HCT116 (cell line): ENCODE measurements around the gene LPCAT2. TPM values are rescaled to one million over a fixed set of nuclear protein-coding genes. Genes with fewer than 3 reads are reported as not detected.

ENCODE experiments used
- ATAC-seq: fragments of 200-7000 bp; cut with Tn5 transposase; 2 replicates; pipeline ENCODE4 v1.9.1; 2020; ENCODE audit warnings: mild to moderate bottlenecking, moderate library complexity
- BruUV-seq: library from RNA; stranded (reverse); fragments of 400-500 nt; replicated peaks from 2 replicates; lab custom pipeline; 2021; lab: Mats Ljungman, UMichigan
- CTCF ChIA-PET: fragments of 300-600 bp; sonication (Branson Sonifier 250); formaldehyde crosslinking; loops from one replicate; lab custom pipeline; 2021; ENCODE audit warnings: antibody characterized with exemption; lab: Charles Lee
- POLR2A ChIA-PET: fragments of 300-600, 350-600 bp; sonication (Branson Sonifier 250); formaldehyde crosslinking; loops from one replicate; lab custom pipeline; 2021; ENCODE audit warnings: antibody characterized with exemption; lab: Charles Lee
- RAD21 ChIA-PET, 2 experiments: fragments of 300-600 bp; sonication (Branson Sonifier 250); formaldehyde crosslinking; loops; one replicate each; lab custom pipeline; 2023; ENCODE audit warnings: low total read pairs in 2 of 2; ENCODE audit not compliant: uncharacterized antibody in 2 of 2, unreplicated experiment in 2 of 2, low non-redundant PET in 1 of 2; lab: Charles Lee
- DNase-seq: peaks from one replicate; pipeline ENCODE4 v3.0.0-alpha.2; 2010; ENCODE audit warnings: low read depth, low spot score
- H2AFZ ChIP-seq: fragments of 200-600 bp; shearing (Covaris generic), sonication (generic); 2 replicates; pipeline ENCODE4 v1.6.1; 2017; ENCODE audit warnings: low read depth, mixed run types, mixed read lengths, antibody characterized with exemption, low read length; ENCODE audit not compliant: poor library complexity, severe bottlenecking
- H3K27ac ChIP-seq: 2 replicates; pipeline ENCODE4 v1.5.1; 2012; ENCODE audit warnings: low read depth, low read length
- H3K27me3 ChIP-seq: fragments of 200-600 bp; sonication (generic); 2 replicates; pipeline ENCODE4 v1.6.1; 2016; ENCODE audit warnings: mixed run types, low read length, mixed read lengths; ENCODE audit not compliant: insufficient read depth
- H3K36me3 ChIP-seq, 2 experiments: fragments of 200-500 bp in 1 of 2; fragments of 200-600 bp in 1 of 2; sonication (Bioruptor generic) in 1 of 2; sonication (generic) in 1 of 2; 2 replicates each; pipeline versions ENCODE4 v1.5.1 to v1.6.1; 2014 to 2016; ENCODE audit warnings: low read length in 2 of 2, inconsistent platforms in 1 of 2, mixed read lengths in 1 of 2, mixed run types in 1 of 2; ENCODE audit not compliant: insufficient read depth in 2 of 2, control insufficient read depth in 1 of 2
- H3K4me1 ChIP-seq, 2 experiments: fragments of 200-600 bp in 1 of 2; sonication (generic) in 1 of 2; 2 replicates each; pipeline versions ENCODE4 v1.5.1 to v1.6.1; 2012 to 2017; ENCODE audit warnings: low read length in 2 of 2, inconsistent platforms in 1 of 2, mild to moderate bottlenecking in 1 of 2, mixed read lengths in 1 of 2, mixed run types in 1 of 2, moderate library complexity in 1 of 2; ENCODE audit not compliant: insufficient read depth in 2 of 2, control insufficient read depth in 1 of 2
- H3K4me2 ChIP-seq: fragments of 200-600 bp; sonication (generic); 2 replicates; pipeline ENCODE4 v1.6.1; 2017; ENCODE audit warnings: mixed run types, low read length, mixed read lengths
- H3K4me3 ChIP-seq, 2 experiments: fragments of 200-600 bp in 1 of 2; sonication (generic) in 1 of 2; replicated peaks in 1 of 2; 2 replicates each; pipeline ENCODE4 v1.5.1; 2011 to 2016; ENCODE audit warnings: low read length in 2 of 2, control low read depth in 1 of 2, low read depth in 1 of 2, mild to moderate bottlenecking in 1 of 2, mixed read lengths in 1 of 2, mixed run types in 1 of 2
- H3K79me2 ChIP-seq: fragments of 200-600 bp; sonication (generic); 2 replicates; pipeline ENCODE4 v1.6.1; 2017; ENCODE audit warnings: mild to moderate bottlenecking, mixed run types, low read length, moderate library complexity, mixed read lengths; ENCODE audit not compliant: insufficient read depth
- H3K9ac ChIP-seq: fragments of 200-600 bp; sonication (generic); 2 replicates; pipeline ENCODE4 v1.6.1; 2016; ENCODE audit warnings: low read length, mixed read lengths
- H3K9me2 ChIP-seq: fragments of 200-600 bp; sonication (generic), shearing (Covaris generic); 2 replicates; pipeline ENCODE4 v1.6.1; 2017; ENCODE audit warnings: mixed run types, mild to moderate bottlenecking, moderate library complexity; ENCODE audit not compliant: insufficient read depth
- H3K9me3 ChIP-seq, 2 experiments: fragments of 200-500 bp in 1 of 2; fragments of 200-600 bp in 1 of 2; sonication (Bioruptor generic) in 1 of 2; sonication (generic) in 1 of 2; 2 replicates each; pipeline ENCODE4 v1.6.1; 2014 to 2017; ENCODE audit warnings: low read length in 2 of 2, mixed read lengths in 2 of 2, inconsistent platforms in 1 of 2, low read depth in 1 of 2, mild to moderate bottlenecking in 1 of 2, mixed run types in 1 of 2, moderate library complexity in 1 of 2; ENCODE audit not compliant: control insufficient read depth in 1 of 2, insufficient read depth in 1 of 2
- H4K20me1 ChIP-seq: fragments of 200-600 bp; sonication (generic), shearing (Covaris generic); 2 replicates; pipeline ENCODE4 v1.6.1; 2017; ENCODE audit warnings: mixed run types, mild to moderate bottlenecking, moderate library complexity; ENCODE audit not compliant: insufficient read depth
- CBX3 ChIP-seq: IDR thresholded peaks from 2 replicates; pipeline ENCODE4 v1.6.1; 2012; ENCODE audit warnings: low read depth
- CEBPB ChIP-seq: IDR thresholded peaks from 2 replicates; pipeline ENCODE4 v1.6.1; 2012; ENCODE audit warnings: low read depth
- EZH2 ChIP-seq: fragments of 200-600 bp; sonication (generic); IDR thresholded peaks from 2 replicates; pipeline ENCODE4 v1.6.1; 2017; ENCODE audit warnings: antibody characterized with exemption, mixed run types
- MAX ChIP-seq: IDR thresholded peaks from 2 replicates; pipeline ENCODE4 v1.6.1; 2012
- POLR2AphosphoS5 ChIP-seq: IDR thresholded peaks from 2 replicates; pipeline ENCODE4 v1.6.1; 2011; ENCODE audit warnings: mild to moderate bottlenecking, low read depth, low read length, moderate library complexity
- RAD21 ChIP-seq: IDR thresholded peaks from 2 replicates; pipeline ENCODE4 v1.6.1; 2012; ENCODE audit warnings: low read depth, mild to moderate bottlenecking
- SIN3A ChIP-seq: IDR thresholded peaks from 2 replicates; pipeline ENCODE4 v1.6.1; 2012; ENCODE audit warnings: low read depth
- TCF7L2 ChIP-seq: IDR thresholded peaks from 2 replicates; pipeline ENCODE4 v1.7.0; 2011; ENCODE audit warnings: borderline replicate concordance, inconsistent platforms; ENCODE audit not compliant: insufficient read depth, insufficient read length; ENCODE audit errors: extremely low read depth
- YY1 ChIP-seq: IDR thresholded peaks from 2 replicates; pipeline ENCODE4 v1.6.1; 2011; ENCODE audit warnings: low read length, low read depth, moderate library complexity, mild to moderate bottlenecking; ENCODE audit not compliant: insufficient replicate concordance; ENCODE audit errors: extremely low read depth
- intact Hi-C: fragments of 100-400 bp; cut with micrococcal nuclease; formaldehyde crosslinking; loops from 2 replicates; pipeline ENCODE4 v1.10.0; 2022
- total RNA-seq: library from RNA; stranded (reverse); gene quantifications from one replicate; pipeline ENCODE4 v1.2.1, GENCODE V29; 2021; ENCODE audit not compliant: unreplicated experiment
- TF ChIP-seq, protein P1 (sequence below): IDR thresholded peaks from 2 replicates; pipeline ENCODE4 v1.6.1; 2012
- TF ChIP-seq, protein P2 (sequence below): IDR thresholded peaks from 2 replicates; pipeline ENCODE4 v1.6.1; 2011; ENCODE audit warnings: mild to moderate bottlenecking, low read length, moderate library complexity; ENCODE audit not compliant: insufficient replicate concordance; ENCODE audit errors: extremely low read depth
- TF ChIP-seq, protein P3 (sequence below): IDR thresholded peaks from 2 replicates; pipeline ENCODE4 v1.6.1; 2012; ENCODE audit warnings: low read depth

LPCAT2 gene
- total RNA-seq, 1 experiment from 2014 or later: 13.1 TPM

- TF ChIP-seq, protein P1, sequence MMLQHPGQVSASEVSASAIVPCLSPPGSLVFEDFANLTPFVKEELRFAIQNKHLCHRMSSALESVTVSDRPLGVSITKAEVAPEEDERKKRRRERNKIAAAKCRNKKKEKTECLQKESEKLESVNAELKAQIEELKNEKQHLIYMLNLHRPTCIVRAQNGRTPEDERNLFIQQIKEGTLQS: no peak
- TF ChIP-seq RAD21: no peak
- TF ChIP-seq MAX: no peak
- no peak for TF ChIP-seq CEBPB
- no peak for TF ChIP-seq EZH2
- no peak for TF ChIP-seq TCF7L2
- TF ChIP-seq SIN3A: no peak
- no peak for TF ChIP-seq YY1
- TF ChIP-seq, protein P2, sequence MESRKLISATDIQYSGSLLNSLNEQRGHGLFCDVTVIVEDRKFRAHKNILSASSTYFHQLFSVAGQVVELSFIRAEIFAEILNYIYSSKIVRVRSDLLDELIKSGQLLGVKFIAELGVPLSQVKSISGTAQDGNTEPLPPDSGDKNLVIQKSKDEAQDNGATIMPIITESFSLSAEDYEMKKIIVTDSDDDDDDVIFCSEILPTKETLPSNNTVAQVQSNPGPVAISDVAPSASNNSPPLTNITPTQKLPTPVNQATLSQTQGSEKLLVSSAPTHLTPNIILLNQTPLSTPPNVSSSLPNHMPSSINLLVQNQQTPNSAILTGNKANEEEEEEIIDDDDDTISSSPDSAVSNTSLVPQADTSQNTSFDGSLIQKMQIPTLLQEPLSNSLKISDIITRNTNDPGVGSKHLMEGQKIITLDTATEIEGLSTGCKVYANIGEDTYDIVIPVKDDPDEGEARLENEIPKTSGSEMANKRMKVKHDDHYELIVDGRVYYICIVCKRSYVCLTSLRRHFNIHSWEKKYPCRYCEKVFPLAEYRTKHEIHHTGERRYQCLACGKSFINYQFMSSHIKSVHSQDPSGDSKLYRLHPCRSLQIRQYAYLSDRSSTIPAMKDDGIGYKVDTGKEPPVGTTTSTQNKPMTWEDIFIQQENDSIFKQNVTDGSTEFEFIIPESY: no peak
- TF ChIP-seq POLR2AphosphoS5: no peak
- TF ChIP-seq CBX3: no peak
- TF ChIP-seq, all 23 proteins: peak for 4
These were observed 8.8 kb upstream of the LPCAT2 start (continued) for GRCh38 chr16:55499951-55500529.

DNA sequence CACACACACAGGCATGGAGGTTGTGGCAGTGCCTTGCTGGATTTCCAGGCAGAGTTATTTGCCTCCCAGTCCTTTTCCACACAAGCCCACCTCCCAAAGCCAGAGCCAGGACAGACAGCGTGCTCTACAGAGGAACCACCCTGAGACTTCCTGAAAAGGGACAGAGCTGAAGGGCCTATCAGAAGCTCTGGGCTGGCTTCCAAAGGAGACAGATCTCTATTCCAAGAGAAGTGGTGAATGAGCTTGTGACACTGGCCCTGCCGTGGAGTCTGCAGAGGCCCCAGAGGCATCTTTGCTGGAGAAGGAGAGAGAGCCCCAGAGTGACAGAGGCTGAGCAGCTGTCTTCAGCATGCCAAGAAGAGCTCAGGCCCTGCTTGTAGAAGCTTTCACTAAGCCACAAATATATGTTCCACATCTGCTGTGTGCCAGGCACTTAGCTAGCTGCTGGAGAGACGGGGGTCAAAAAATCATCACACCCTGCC is 8.3 kb upstream of the LPCAT2 start:
- peak overlapping the region; percentile 8; the same call in 1 of the 2 replicates for H3K9ac ChIP-seq
- RAD21 ChIA-PET: no interaction called here
- no peaks in the 10 kb centered on the region for H3K27me3 ChIP-seq
- peak overlapping the region; percentile 48 for H3K4me2 ChIP-seq
- H3K4me3 ChIP-seq: no peak overlapping the region
- H3K27ac ChIP-seq: no peak overlapping the region
- POLR2A ChIA-PET: no interaction called here
- no peaks in the 10 kb centered on the region for H3K9me2 ChIP-seq
- TF ChIP-seq CBX3 (no peak), EZH2 (no peak), SIN3A (no peak)
- TF ChIP-seq, protein P3, sequence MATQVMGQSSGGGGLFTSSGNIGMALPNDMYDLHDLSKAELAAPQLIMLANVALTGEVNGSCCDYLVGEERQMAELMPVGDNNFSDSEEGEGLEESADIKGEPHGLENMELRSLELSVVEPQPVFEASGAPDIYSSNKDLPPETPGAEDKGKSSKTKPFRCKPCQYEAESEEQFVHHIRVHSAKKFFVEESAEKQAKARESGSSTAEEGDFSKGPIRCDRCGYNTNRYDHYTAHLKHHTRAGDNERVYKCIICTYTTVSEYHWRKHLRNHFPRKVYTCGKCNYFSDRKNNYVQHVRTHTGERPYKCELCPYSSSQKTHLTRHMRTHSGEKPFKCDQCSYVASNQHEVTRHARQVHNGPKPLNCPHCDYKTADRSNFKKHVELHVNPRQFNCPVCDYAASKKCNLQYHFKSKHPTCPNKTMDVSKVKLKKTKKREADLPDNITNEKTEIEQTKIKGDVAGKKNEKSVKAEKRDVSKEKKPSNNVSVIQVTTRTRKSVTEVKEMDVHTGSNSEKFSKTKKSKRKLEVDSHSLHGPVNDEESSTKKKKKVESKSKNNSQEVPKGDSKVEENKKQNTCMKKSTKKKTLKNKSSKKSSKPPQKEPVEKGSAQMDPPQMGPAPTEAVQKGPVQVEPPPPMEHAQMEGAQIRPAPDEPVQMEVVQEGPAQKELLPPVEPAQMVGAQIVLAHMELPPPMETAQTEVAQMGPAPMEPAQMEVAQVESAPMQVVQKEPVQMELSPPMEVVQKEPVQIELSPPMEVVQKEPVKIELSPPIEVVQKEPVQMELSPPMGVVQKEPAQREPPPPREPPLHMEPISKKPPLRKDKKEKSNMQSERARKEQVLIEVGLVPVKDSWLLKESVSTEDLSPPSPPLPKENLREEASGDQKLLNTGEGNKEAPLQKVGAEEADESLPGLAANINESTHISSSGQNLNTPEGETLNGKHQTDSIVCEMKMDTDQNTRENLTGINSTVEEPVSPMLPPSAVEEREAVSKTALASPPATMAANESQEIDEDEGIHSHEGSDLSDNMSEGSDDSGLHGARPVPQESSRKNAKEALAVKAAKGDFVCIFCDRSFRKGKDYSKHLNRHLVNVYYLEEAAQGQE: no peak
- no peaks in the 10 kb centered on the region for H3K9me3 ChIP-seq
- intact Hi-C loops: loop anchor here (5.0 kb wide), 1 partner anchor 1182 kb away; the partner anchor contains the start of gene MT1X
- DNase-seq (no peak), ATAC-seq (no peak; the same call in 1 of the 2 replicates)
- no peaks in the 10 kb centered on the region for H3K36me3 ChIP-seq
- H4K20me1 ChIP-seq: no peaks in the 10 kb centered on the region
- no peaks in the 10 kb centered on the region for H3K79me2 ChIP-seq
- CTCF ChIA-PET: interaction anchor here (1.4 to 1.5 kb wide), 2 partner anchors 29 to 41 kb away, joined by 5 read pairs; no protein-coding TSS in a partner anchor
- H2AFZ ChIP-seq: no peak overlapping the region
- no TSS peak for BruUV-seq
- H3K4me1 ChIP-seq: peaks cover 27 to 45% of the 10 kb centered on the region in 2 experiments
